ENCODE data around the gene TMEM45B.

GRCh38 chr11:129871914-129872313, 56.3 kb downstream of the TMEM45B start:
- no peak for TF ChIP-seq POLR2A (IDR thresholded peaks at IDR 0.05)
- TF ChIP-seq EP300 (IDR thresholded peaks at IDR 0.05): no peak
- no peak for TF ChIP-seq CTCF (IDR thresholded peaks at IDR 0.05)

All from upper lobe of left lung (tissue), 4 donors.